Central memory CD4-positive, alpha-beta T cell (primary cell): Measurements from ENCODE around the gene RASGEF1C.
"Not testable (repeated sequence)": the region's sequence is repeated elsewhere in the genome, so short reads cannot be mapped to it uniquely, and the experiment has no call there.

Experiments used
- DNase-seq: peaks from one replicate; pipeline ENCODE4 v3.0.0; 2022

The RASGEF1C gene

DNA sequence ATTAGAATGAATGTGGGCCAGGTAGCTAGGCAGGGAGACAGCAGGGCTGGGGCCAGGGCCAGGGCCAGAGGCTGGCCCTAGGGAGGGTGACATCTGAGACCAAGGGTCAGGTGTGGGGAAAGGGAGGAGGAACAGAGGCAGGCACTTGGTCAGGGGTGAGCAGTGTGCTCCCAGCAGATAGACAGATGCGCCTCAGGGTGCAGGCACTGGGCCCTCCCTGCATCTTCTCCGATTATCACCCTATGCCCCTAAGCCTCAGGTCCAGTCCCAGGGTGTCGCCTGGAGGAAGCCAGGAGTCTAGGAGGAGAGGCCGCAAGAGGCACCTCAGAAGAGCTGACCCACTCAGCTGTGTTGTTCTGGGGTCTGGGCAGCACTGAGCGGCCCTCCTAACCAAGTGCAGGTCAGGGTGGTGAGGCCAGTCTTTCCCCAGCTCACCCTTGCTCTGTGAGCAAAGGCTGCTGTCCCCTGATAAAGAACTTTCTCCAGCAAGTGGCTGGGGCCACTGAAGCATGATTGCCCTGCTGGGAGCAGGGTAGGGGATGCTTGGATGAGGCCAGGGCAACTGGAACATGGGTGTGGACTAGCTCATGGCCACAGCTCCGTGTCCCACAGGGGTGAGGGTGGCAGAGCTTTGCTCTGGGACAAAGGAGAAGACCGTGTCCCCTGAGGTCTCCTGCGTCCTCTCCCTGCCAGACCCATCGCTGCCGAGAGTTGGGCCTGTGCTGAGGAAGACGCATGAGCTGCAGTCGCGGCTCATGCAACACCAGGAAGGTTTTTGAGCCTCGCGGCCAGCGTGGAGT, 2.1 kb upstream of the RASGEF1C start:
- DNase-seq: no peak

DNA sequence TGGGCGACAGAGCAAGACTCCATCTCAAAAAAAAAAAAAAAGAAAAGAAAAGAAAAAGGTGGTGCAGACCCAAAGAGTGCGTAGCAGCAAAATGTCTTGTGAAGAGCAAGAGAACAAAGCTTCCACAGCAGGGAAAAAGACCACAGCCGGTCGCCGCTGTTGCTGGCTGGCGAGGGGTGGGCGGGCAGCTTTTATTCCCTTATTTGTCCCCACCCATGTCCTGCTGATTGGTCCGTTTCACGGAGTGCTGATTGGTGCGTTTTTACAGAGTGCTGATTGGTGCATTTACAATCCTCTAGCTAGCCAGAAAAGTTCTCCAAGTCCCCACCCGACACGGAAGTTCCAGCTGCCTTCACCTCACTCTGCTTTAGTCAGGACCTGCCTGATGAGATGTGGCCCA, 1.1 kb upstream of the RASGEF1C start:
- DNase-seq: not testable (repeated sequence)

DNA sequence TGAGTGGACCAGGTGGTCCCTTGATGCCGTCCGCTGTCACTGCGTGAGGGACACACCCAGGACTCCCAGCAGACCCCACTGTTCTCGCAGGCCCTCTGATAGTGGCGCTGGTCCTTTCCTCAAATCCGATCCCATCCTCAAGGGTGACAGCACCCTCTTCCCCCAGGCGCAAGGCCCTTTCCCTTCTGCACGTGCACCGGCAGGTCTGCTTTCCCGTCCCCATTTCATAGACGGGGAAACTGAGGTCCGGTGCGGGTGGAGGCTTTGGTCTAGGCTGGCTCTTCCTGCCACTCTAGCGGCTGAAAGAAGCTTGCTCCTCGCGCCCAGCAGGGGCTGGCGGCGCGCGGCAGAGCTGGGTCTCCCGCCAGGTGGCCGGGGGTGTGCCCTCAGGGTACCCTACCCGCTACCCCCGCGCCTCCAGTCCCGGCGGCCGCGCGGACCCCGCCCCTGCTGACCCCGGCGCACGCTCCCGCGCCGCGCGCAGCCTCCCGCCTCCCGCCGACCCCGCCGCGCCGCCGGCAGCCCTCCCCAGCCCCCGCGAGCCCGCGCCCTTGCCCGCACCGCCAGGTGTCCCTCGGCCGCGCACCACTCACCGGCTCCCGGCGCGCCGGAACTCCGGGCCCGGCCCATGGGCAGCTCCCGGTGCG, 453 bp downstream of the RASGEF1C start:
- DNase-seq: no peak

DNA sequence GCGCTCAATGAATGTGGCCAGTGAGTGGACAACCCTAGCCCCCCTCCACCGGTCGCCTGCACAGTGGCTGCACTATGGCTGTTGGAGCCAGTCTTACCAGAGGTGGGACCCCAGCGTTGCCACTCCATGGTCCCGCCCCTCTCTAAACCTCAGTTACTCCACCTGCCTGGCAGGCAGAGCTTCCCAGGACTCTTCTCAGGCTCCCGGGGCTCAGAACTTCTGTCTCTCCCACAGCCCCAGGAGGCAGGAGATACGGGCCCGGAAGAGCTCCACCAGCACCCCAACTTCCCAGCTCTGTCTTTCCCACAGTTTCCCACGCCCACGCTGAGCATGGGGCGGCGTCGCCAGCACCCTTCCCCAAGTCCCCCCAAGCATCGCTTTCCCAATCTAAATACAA, 975 bp downstream of the RASGEF1C start:
- no peak for DNase-seq

DNA sequence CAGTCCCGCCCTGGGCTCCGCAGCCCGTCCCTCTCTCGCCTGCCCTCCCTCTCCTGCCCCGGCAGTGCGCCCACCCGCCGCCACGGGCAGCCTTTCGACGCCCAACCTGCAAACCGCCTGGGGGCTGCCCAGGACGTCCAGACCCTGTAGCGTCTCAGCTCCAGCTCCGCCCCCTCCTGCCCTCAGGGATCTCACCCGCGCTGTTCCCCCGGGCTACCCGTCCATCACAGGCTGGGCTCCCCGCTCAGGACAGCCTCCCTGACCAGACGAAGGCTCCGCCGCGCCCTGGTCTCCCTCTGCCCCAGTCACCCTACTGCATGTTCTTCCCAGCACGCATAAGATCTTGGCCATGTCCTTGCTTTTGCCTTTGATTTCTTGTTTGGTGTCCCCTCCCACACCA, 1.4 kb downstream of the RASGEF1C start:
- DNase-seq: no peak

DNA sequence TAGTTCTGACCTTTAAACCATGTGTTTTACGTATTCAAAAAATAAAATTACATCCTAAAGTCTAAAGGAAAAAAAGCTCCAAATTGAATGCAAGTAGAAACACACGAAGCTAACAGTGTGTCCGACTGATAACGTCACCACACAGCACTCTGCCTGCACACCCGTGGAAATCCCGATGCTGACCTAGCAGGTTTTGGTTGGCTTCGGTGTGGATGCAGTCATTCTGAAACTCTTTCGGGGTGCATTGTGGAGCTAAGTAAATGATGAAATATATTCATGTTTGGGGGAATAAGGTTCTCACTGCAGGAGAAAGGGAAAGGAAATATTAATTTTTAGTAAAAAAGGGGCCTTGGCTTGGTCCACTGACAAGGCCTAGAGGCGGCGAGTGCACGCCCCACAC, 2.0 kb downstream of the RASGEF1C start:
- no peak for DNase-seq

DNA sequence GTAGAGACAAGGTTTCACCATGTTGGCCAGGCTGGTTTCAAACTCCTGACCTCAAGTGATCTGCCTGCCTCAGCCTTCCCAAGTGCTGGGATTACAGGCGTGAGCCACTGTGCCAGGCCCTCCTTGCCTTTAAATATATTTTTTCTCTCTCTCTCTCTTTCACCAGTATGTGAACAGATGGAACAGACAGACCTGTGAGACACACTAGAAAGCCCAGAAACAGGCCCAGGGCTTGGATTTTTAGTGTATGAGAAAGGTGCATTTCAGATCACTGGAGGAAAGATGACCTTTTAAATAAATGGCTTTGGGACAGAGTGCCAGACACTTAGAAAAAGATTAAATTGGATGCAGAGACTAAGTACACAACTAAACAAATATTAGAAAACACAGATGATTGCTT, 3.1 kb downstream of the RASGEF1C start:
- no peak for DNase-seq

DNA sequence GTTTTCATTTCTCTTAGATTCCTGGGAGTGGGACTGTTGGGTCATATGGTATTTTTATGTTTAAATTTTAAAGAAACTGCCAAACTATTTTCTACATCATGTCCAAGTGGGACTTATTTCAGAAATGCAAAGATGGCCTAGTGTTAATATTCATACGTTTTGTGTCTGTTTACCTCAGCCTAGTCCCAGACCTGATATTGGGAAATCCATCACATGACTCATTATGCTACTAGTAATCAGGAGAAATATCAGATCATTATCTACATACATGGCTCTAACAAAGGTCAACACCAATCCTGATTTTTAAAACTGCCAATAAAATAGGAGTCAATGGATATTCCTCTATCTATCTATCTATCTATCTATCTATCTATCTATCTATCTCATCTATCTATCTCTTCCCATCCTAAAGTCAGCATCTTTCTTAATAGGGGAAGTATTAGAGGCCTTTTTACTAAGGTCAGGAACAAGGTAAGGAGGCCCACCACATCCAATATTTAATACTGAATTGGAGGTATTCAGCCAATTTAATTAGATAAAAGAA, 4.7 kb downstream of the RASGEF1C start:
- DNase-seq: no peak

DNA sequence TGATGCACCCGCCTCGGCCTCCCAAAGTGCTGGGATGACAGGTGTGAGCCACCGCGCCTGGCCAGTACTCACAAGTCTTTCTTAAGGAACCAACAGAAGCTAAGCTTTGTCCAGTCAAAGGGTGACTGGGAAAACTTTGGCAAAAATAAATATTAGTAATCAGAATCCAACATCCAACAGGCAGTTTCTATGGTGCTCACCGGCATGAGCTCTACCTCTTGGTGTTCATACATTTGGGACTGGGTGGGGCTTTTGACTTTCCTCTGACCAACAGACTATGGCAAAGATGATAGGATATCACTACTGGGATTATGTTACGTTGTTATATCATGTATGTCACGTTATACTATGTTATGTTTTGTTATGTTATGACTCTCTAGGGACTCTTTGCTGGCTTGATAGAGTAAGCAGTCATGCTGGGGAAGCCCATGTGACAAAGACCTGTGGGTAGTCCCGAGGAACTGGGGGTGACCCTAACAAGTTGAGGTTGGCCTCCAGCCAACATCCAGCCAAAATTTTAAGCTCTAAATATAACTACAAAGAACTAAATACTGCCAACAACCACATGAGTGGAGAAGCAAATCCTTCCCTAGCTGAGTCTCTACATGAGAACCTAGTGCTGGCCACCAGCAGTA, 6.0 kb downstream of the RASGEF1C start:
- DNase-seq: no peak

DNA sequence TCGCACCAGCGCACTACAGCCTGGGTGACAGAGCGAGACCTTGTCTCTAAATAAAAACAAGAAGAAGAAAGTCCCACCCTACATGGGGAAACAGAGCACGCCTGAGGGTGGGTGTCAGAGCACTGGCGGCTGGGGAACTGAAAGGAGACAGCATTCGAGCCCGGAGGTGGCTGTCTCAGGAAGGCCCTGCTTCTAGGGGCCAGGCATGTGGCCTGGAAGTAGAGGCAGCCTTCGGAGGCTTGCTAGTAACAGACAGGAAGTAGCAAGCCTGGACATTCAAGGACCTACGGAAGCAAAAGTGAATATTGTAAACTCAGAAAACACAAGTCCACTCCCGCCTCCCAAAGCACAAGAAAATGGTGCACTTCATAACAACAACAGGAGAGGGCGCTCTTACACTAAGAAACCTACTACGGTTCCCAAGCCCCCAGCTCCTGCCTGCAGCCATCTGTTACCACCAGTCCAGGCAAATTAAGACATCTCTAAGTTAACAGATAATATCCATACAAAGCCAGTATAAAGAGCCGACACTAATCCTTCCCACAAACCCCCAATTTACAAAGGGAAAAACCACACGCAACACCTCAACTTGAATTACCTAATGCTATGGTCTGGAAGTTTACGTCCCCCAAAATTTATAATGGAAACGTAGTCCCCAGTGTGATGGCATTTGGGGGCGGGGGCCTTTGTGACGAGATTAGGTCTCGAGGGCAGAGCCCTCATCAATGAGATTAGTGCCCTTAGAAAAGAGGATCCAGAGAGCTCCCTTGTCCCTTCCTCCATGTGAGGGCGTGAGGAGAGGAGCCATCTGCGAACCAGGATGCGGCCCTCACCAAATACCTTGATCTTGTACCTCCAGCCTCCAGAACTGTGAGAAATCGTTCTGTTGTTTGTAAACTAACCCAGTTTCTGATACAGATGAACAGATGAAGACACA, 7.7 kb downstream of the RASGEF1C start:
- DNase-seq: no peak

DNA sequence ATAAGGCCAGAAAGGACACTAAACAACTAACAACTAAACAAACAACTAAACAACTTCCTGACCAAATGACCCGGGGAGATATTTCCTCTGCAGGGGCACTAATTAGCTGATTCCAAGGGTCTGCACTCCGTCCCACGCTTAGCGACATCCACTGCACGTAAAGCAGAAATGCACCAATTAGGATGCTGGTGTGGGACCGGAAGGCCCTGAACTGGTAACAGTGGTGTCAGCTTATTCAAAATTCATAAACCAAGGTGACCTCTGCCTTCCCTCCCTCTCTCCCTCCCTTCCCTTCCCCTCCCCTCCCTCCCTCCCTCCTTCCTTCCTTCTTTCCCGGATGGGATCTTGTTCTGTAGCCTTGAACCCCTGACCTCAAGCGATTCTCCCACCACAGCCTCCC, 9.6 kb downstream of the RASGEF1C start:
- no peak for DNase-seq

DNA sequence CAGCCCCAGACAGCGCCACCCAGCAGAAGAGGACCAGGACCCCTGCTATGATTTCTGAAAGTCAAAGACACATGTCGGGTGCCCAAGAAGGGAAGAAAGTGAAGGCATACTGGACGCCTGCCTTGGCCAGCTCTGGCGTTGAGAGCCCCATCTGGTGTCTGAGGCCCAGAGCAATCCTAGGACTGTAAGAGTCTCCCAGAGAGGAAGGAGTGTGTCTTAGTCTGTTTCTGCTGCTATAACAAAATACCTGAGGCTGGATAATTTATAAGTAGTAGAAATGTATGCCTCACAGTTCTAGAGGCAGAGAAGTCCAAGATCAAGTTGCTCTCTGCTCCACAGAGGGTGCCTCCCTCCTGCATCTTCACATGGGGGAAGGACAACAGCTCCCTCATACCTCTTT, 10.8 kb downstream of the RASGEF1C start:
- no peak for DNase-seq

DNA sequence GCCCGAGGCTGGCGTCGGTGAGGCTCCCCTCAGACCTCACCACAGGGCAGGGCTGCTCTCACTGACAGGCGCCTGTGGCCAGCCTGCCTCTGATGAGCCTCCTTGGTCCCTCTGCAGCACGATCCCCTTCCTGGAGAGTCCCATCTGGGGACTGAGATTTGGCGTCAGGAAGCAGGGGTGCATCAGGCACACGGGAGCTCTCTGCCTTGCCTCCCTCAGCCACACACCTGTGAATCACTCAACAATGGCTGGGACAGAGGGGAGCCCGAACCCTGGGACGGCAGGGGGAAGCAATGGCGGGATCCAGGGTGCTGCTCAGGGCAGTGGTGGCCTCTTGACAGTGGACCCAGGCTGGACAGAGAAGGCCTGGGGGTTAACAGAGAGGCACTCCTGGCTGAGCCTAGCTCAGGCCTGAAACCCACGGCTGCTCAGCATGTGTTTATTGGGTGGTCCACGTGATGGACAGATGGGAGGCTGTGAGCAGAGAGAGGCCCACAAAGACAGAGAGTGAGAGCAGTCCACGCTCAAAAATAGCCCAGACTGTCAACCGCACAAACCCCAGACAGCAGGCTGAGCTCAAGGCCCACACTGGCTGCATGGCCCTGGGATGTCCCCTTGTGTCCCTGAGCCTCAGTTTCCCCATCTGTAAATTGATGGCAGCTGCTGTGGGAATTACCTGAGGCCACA, 11.9 kb downstream of the RASGEF1C start:
- DNase-seq: no peak

DNA sequence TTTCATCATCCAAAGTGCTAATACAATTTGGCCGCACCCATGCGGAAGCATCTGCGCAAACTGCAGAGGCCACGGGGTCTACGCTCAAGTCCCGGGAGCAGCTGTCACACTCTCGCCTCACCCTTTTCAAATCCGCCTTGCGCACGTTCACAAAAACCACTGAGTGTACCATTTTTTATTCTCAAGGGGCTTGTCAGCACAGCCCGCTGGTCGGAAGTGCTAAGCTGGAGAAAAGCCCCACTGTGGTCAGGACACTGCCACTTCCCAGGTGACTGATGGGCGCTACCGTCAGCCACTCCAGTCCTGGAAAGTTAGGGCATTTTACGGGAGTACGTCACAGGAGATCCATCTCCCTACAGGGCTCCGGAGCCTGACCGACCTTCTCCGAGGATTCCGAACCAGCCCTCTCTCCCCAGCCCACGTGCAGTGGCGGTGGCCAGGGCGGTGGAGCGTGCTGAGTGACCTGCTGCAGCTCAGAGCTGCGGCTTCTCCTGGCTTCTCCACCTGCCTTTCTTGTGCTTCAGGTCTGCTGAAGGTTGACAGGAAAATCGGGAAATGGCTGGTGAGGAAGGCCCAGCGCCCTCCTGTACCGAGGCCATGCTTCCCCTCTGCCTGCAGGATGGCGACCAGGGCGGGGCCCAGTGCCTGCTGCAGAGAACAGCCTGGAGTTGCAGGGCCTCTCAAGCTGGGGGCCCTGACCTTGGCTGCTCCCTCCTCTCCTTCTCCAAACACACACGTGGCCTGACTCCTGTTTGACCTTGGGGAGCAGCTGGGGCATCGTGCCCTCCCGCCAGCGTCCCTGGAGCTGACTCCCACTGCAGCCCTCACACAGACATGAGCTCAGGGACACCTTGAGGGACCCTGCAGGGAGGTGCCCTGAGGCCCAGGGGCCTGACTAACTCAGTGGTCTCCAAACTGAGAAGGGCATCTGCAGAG, 14.3 kb downstream of the RASGEF1C start:
- DNase-seq: no peak

DNA sequence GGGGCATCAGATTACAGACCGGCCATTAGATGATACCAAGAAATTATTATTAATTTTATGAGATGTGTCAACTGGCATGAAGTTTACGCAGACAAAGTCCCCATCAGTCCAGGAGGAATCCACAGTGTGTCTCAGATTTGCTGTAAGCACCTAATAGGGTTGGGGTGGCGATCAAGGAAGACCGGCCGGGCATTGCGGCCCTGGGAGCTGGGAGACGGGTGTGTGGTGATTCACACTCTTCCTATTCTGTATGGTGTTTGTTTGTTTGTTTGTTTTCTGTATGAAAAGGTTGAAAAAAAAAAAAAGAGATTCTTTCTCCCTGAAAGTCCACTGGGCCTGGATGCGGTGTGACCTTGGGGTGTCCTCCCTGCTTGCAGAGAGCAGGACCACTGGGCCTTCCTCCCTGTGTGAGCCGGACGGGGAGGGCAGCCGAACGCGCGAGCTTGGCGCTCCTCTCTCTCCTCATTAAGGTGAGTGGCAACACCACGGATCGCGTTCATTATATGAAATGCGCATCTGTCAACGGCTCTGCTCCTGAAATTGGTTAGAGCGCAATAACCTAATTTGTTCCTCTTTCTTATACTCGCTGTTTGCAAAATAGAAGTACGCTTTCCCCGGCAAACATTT, 15.1 kb downstream of the RASGEF1C start:
- DNase-seq: no peak

DNA sequence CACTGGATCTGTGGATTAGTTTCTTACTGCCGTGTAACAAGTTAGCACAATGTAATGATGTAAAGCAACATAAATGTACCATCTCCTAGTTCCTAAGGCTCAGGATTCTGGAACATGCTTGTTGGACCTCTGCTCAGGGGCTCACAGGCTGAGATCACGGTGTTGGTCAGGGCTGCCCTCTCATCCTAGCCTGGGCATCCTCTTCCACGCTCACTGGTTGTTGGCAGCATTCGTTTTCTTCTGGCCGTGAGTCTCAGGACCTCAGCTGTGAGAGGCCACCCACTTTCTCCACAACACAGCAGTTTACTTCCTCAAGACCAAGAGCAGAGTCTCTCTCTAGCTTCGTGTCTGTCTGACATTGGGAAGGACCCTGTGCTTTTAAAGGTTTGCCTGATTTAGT, 17.3 kb downstream of the RASGEF1C start:
- no peak for DNase-seq

DNA sequence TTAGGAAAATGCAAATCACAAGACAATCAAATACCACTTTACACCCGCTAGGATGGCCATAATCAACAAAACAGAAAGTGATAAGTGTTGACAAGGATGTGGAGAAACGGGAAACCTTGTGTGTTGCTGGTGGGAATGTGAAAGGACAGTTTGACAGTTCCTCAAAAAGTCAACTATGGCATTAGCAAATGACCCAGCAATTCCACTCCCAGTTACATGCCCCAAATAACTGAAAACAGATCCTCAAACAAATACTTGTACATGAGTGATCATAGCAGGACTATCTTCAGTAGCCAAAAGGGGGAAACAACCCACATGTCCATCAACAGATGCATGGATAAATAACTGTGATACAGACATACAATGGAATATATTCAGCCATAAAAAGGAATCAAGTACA, 21.2 kb downstream of the RASGEF1C start:
- no peak for DNase-seq

DNA sequence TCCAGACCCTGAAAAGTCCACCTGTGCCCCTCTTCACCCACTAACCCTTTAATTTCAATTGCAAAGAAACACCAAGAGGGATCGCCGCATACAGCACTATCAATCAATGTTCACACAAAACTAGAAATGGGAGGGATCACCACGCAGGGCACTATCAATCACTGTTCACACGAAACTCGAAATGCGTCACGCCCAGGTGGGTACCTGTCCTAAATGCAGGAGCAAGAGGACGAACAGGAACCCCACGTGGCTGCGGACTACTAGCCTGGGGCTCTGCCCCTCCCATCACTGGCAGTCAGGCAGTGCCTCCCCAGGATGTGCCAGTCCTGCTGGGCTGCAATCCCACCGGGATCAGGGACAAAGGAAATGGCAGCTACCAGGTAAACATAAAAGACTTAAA, 28.2 kb downstream of the RASGEF1C start:
- DNase-seq: no peak

DNA sequence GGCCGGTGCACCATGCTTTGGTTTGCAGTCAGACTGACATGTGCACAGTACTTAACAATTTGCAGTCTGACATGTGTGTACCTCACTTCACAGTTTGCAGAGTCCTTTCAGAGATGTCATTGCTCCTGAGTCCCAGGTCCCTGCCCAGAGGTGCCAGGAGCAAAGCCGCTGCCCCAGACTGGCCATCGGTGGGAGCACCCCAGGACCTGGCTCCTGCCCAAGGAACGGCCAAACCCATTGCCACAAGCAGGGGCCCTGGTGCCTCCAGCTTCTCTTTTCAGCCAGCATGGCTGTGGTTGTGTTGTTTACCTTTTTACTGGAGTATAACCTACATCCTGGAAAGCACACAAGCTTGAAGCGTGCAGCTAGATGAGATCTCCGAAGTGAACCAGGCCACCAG, 28.6 kb downstream of the RASGEF1C start:
- DNase-seq: no peak
